Psoas muscle (tissue), 8 donors: Measurements from ENCODE around the gene CDC14A. TPM values are rescaled to one million over a fixed set of nuclear protein-coding genes. Genes with fewer than 3 reads are reported as not detected.

Source experiments
- ATAC-seq, 4 donors: fragments of 200-7000 bp; cut with Tn5 transposase; one replicate each; pipeline ENCODE4 v1.9.1; 2020; ENCODE audit warnings: moderate library complexity in 3 of 4, mild to moderate bottlenecking in 2 of 4
- DNase-seq, 2 donors: peaks; one replicate each; pipeline ENCODE4 v3.0.0-alpha.2; 2020
- H3K27ac ChIP-seq: fragments of 200-600 bp; one replicate; pipeline ENCODE4 v1.8.0; 2022
- H3K27me3 ChIP-seq, 3 donors: fragments of 200-600 bp in 1 of 3; one replicate each; pipeline versions ENCODE4 v1.6.1 to v1.8.0; 2013 to 2022; ENCODE audit warnings: low read length in 2 of 3, mild to moderate bottlenecking in 2 of 3, moderate library complexity in 1 of 3; ENCODE audit not compliant: insufficient read depth in 3 of 3
- H3K36me3 ChIP-seq, 2 donors: fragments of 200-600 bp in 1 of 2; one replicate each; pipeline versions ENCODE4 v1.6.1 to v1.8.0; 2013 to 2022; ENCODE audit warnings: low read depth in 1 of 2, mild to moderate bottlenecking in 1 of 2, moderate library complexity in 1 of 2; ENCODE audit not compliant: insufficient read depth in 1 of 2
- H3K4me1 ChIP-seq: fragments of 200-600 bp; one replicate; pipeline ENCODE4 v1.8.0; 2022
- H3K4me3 ChIP-seq: fragments of 200-600 bp; one replicate; pipeline ENCODE4 v1.8.0; 2022; ENCODE audit warnings: mild to moderate bottlenecking
- H3K9me3 ChIP-seq: fragments of 200-600 bp; one replicate; pipeline ENCODE4 v1.8.0; 2022
- WGBS, 3 donors: extraction: QIAGEN DNeasy Blood & Tissue Kit; methylation state at CpG; one replicate each; pipeline versions ENCODE4 v1.1.6 to v1.1.7; 2013; 5-methylcytosine and 5-hydroxymethylcytosine counted together
- intact Hi-C, 2 donors: fragments of 100-400 bp; cut with DNase I; formaldehyde crosslinking; loops; one replicate each; pipeline versions ENCODE4 v1.11.0 to v1.14.2; 2022
- polyA plus RNA-seq, 3 donors: library from polyadenylated mRNA; stranded (reverse); fragments of 200-250 nt; gene quantifications; one replicate each; pipeline ENCODE4 v1.2.3, GENCODE V29; 2013
- total RNA-seq, 4 donors: library from RNA; stranded (reverse); fragmentation: NEBNext Ultra II Directional in 2 of 4; extraction: Animal tissue kit (Norgen Biotek cat#: 25700) in 2 of 4; gene quantifications; one replicate each; pipeline versions ENCODE4 v1.2.1 to v1.2.4, GENCODE V29; 2021 to 2023
- TF ChIP-seq, protein P1 (sequence below): fragments of 200-600 bp; IDR thresholded peaks from one replicate; pipeline ENCODE4 v1.8.0; 2022; ENCODE audit warnings: antibody characterized with exemption
- donor health status: healthy with polysubstance abuse.
- donor health status: DM: no; HTN: no; CAD: no; lungs with moderate emphysema.
- donor health status: Bipolar disorder and iron deficiency.
- donor health status: healthy.
- donor health status: DM: yes; HTN: yes; CAD: no.
- donor health status: DM: no; HTN: no; CAD: no.
- donor health status: DM: no; HTN: no; CAD: no.
- donor health status: DM: yes; HTN: yes; CAD: no.

The CDC14A gene
- total and polyA plus RNA-seq, 7 donors = 0.44 to 5.5 (median 2.3) TPM

DNA sequence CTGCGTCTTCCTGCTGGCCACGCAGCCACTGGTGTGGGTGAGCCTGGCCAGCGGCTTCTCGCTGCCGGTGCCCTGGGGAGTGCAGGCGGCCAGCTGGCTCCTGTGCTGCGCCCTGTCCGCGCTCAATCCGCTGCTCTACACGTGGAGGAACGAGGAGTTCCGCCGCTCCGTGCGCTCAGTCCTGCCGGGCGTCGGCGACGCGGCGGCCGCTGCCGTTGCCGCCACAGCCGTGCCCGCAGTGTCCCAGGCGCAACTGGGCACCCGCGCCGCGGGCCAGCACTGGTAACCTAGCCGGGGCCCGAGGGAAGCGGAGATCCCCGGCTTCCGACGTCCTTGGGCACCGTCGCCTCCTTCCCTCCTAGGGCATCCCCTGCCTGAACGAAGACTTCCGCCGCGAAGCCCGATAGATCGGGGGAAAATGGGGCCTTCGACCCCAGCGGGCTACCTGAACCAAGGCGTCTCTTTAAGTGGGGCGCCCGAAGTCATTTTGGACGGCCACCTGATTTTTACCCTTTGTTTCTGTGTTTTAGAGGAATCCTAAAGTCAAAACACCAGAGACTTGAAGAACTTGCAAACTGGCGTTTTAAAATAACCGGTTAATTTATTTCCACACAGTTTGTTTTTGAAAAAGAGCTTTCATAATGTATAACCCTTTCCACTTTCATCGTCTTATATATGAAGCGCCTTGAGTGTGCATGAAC lies 187.7 kb downstream of the CDC14A start:
- H3K36me3 ChIP-seq = no peaks in the 10 kb centered on the region
- TF ChIP-seq, protein P1, sequence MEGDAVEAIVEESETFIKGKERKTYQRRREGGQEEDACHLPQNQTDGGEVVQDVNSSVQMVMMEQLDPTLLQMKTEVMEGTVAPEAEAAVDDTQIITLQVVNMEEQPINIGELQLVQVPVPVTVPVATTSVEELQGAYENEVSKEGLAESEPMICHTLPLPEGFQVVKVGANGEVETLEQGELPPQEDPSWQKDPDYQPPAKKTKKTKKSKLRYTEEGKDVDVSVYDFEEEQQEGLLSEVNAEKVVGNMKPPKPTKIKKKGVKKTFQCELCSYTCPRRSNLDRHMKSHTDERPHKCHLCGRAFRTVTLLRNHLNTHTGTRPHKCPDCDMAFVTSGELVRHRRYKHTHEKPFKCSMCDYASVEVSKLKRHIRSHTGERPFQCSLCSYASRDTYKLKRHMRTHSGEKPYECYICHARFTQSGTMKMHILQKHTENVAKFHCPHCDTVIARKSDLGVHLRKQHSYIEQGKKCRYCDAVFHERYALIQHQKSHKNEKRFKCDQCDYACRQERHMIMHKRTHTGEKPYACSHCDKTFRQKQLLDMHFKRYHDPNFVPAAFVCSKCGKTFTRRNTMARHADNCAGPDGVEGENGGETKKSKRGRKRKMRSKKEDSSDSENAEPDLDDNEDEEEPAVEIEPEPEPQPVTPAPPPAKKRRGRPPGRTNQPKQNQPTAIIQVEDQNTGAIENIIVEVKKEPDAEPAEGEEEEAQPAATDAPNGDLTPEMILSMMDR = no peak
- ATAC-seq (peak in 3 of 4 donors; percentile 27 to 40 (median 36)), DNase-seq (peak in 1 of 2 donors; percentile 23)
- H3K4me3 ChIP-seq = peak overlapping the region; percentile 63
- H3K27me3 ChIP-seq = peaks cover 5 to 58% (median 11%) of the 10 kb centered on the region in 3 donors
- H3K27ac ChIP-seq = no peak overlapping the region
- H3K4me1 ChIP-seq = peaks cover 7% of the 10 kb centered on the region
- 9 to 10% (median 10%) methylated on average over 56 to 57 of the region's 57 CpGs for WGBS, 3 donors
- intact Hi-C loops = no loop called here
- H3K9me3 ChIP-seq = no peaks in the 10 kb centered on the region

DNA sequence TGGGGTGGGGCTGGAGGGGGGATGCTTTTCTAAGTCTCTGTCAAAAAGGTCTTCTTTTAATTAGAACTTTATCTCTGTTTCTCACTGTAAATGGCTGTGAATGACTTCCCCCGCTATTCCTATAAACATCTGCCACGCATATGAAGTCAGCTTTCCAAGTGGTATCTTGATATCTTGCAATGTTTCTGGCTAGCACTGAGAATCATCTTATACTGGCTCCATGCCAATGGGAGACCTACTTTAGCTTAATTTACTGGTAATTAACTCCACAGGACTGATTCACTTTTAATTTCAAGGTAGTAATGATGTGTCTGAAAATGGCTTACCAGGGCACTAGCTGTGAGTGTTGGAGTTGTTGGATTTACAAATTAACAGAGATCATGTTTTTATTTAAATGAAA lies 190.0 kb downstream of the CDC14A start:
- Histone ChIP-seq H3K4me1 (peaks cover 7% of the 10 kb centered on the region), H3K27ac (no peak overlapping the region), H3K36me3 (no peaks in the 10 kb centered on the region), H3K4me3 (no peak overlapping the region), H3K27me3 (peaks cover 0 to 50% (median 11%) of the 10 kb centered on the region in 3 donors), H3K9me3 (no peaks in the 10 kb centered on the region)
- intact Hi-C loops = no loop called here
- TF ChIP-seq, protein P1 = no peak
- 82 to 84% (median 83%) methylated on average over 2 of the region's 2 CpGs for WGBS, 3 donors
- no peak for ATAC-seq
- no peak for DNase-seq

DNA sequence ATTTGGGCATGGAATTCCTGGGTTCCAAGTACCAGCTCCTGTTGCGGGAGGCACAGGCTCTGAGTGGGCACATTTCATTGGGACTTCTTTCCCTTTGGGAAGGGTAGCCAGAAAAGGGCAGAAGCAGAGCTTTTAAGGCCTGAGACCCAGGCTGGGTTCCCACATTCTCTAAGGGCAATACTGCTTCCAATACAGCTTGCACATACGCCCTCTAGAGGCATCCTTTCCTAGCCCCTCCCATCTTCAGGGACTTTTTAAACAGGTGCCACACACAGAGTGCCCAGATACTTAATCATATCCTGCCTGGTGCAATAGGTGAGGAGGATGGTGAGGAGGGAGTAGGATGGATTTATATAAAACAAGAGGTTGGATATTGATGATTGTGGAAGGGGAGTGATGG lies 191.3 kb downstream of the CDC14A start:
- H3K27ac ChIP-seq = no peak overlapping the region
- ATAC-seq = no peak
- intact Hi-C loops = no loop called here
- H3K27me3 ChIP-seq = peaks cover 0 to 39% (median 8%) of the 10 kb centered on the region in 3 donors
- WGBS, 3 donors = 62 to 67% (median 62%) methylated on average over 2 of the region's 2 CpGs
- peak in 1 of 2 donors; percentile 19 for DNase-seq
- no peak overlapping the region for H3K4me3 ChIP-seq
- peaks cover 7% of the 10 kb centered on the region for H3K4me1 ChIP-seq
- H3K9me3 ChIP-seq = no peaks in the 10 kb centered on the region
- H3K36me3 ChIP-seq = no peaks in the 10 kb centered on the region
- TF ChIP-seq, protein P1 = no peak

DNA sequence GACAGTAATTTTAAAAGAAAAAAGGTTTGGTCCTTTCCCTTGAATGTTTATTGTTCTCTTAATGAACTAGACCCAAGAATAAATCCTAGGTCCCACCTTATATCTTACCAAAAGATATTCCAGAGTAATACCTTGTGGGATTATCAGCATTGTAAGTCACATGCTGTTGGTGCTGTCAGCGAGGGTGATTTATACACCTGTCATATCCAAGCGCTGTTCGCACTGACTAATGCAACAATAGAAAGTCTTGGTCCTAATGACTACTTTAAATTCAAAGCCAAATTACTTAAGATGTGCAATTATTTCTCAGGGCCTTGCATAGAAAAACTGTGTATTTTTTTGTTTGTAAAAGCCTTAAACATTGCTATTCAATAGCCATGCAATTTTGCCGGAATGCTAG lies 192.5 kb downstream of the CDC14A start:
- ATAC-seq (no peak), DNase-seq (no peak)
- no peaks in the 10 kb centered on the region for H3K9me3 ChIP-seq
- H3K4me3 ChIP-seq = no peak overlapping the region
- H3K27ac ChIP-seq = no peak overlapping the region
- peaks cover 0 to 29% (median 5%) of the 10 kb centered on the region in 3 donors for H3K27me3 ChIP-seq
- no peaks in the 10 kb centered on the region for H3K36me3 ChIP-seq
- H3K4me1 ChIP-seq = peaks cover 3% of the 10 kb centered on the region
- intact Hi-C loops = no loop called here
- 84 to 88% (median 86%) methylated on average over 4 of the region's 4 CpGs for WGBS, 3 donors
- TF ChIP-seq, protein P1 = no peak
